Mesodermal cell (in vitro differentiated cells): ENCODE measurements around the gene JMJD1C.
"Not testable (repeated sequence)": the region's sequence is repeated elsewhere in the genome, so short reads cannot be mapped to it uniquely, and the experiment has no call there.

Source experiments
- H3K27ac ChIP-seq: 2 replicates; pipeline ENCODE4 v1.7.0; 2013; ENCODE audit warnings: mild to moderate bottlenecking, low read depth, low read length, moderate library complexity; ENCODE audit not compliant: severe bottlenecking
- H3K36me3 ChIP-seq: 2 replicates; pipeline ENCODE4 v1.7.1; 2013; ENCODE audit warnings: mild to moderate bottlenecking, low read length, moderate library complexity; ENCODE audit not compliant: control insufficient read depth, insufficient read depth
- H3K4me1 ChIP-seq: one replicate; pipeline ENCODE4 v1.7.1; 2013; ENCODE audit warnings: mild to moderate bottlenecking, low read length; ENCODE audit not compliant: insufficient read depth, control insufficient read depth, poor library complexity, severe bottlenecking
- H3K4me3 ChIP-seq: 2 replicates; pipeline ENCODE4 v1.7.0; 2013; ENCODE audit warnings: low read length, control low read depth, mild to moderate bottlenecking; ENCODE audit not compliant: insufficient read depth, poor library complexity, severe bottlenecking; ENCODE audit errors: extremely low read depth
- H3K9me3 ChIP-seq: 2 replicates; pipeline ENCODE4 v1.7.1; 2013; ENCODE audit warnings: mild to moderate bottlenecking, low read length, moderate library complexity; ENCODE audit not compliant: control insufficient read depth
- WGBS, 2 experiments: methylation state at CpG; one replicate each; pipeline ENCODE4 v1.1.5; 2013; ENCODE audit warnings: missing lambda C conversion rate in 2 of 2; ENCODE audit not compliant: insufficient coverage in 2 of 2; 5-methylcytosine and 5-hydroxymethylcytosine counted together

Gene JMJD1C

GRCh38 chr10:63246356-63246755, 219.4 kb downstream of the JMJD1C start:
- Histone ChIP-seq H3K4me1 (peaks cover 8% of the 10 kb centered on the region), H3K4me3 (no peak overlapping the region), H3K36me3 (peaks cover 30% of the 10 kb centered on the region), H3K9me3 (peaks cover 8% of the 10 kb centered on the region), H3K27ac (no peak overlapping the region)
- 94 to 100% methylated on average over 2 of the region's 3 CpGs for WGBS, 2 experiments

- peak overlapping the region; percentile 50 for H3K27ac ChIP-seq
- 86 to 96% methylated on average over 2 of the region's 2 CpGs for WGBS, 2 experiments
Observed at GRCh38 chr10:63241841-63242281, 223.9 kb downstream of the JMJD1C start.

GRCh38 chr10:63240807-63241206, 225.0 kb downstream of the JMJD1C start:
- Histone ChIP-seq H3K27ac (no peak overlapping the region), H3K4me3 (no peak overlapping the region)
- no CpG with 5 or more reads among the region's 6 CpGs for WGBS, 2 experiments

More at GRCh38 chr10:63241841-63242281, 223.9 kb downstream of the JMJD1C start:
- H3K36me3 ChIP-seq = peaks cover 11% of the 10 kb centered on the region
- peaks cover 8% of the 10 kb centered on the region for H3K9me3 ChIP-seq
- no peak overlapping the region for H3K4me3 ChIP-seq
- H3K4me1 ChIP-seq = peaks cover 16% of the 10 kb centered on the region

GRCh38 chr10:63238501-63238900, 227.3 kb downstream of the JMJD1C start:
- Histone ChIP-seq H3K4me3 (no peak overlapping the region), H3K4me1 (peaks cover 16% of the 10 kb centered on the region), H3K27ac (no peak overlapping the region)

More at GRCh38 chr10:63240807-63241206, 225.0 kb downstream of the JMJD1C start:
- Histone ChIP-seq H3K9me3 (peaks cover 3% of the 10 kb centered on the region), H3K36me3 (peaks cover 7% of the 10 kb centered on the region), H3K4me1 (peaks cover 16% of the 10 kb centered on the region)

GRCh38 chr10:63237396-63237795, 228.4 kb downstream of the JMJD1C start:
- WGBS, 2 experiments = 100% methylated on average over 1 of the region's 3 CpGs; no CpG with 5 or more reads in 1 of the 2 experiments
- H3K4me3 ChIP-seq = no peak overlapping the region
- no peaks in the 10 kb centered on the region for H3K9me3 ChIP-seq
- no peak overlapping the region for H3K27ac ChIP-seq
- H3K36me3 ChIP-seq = peaks cover 7% of the 10 kb centered on the region
- peaks cover 16% of the 10 kb centered on the region for H3K4me1 ChIP-seq

More at GRCh38 chr10:63238501-63238900, 227.3 kb downstream of the JMJD1C start:
- no peaks in the 10 kb centered on the region for H3K9me3 ChIP-seq
- H3K36me3 ChIP-seq = peaks cover 7% of the 10 kb centered on the region
- no CpG with 5 or more reads among the region's 1 CpG for WGBS, 2 experiments

GRCh38 chr10:63236113-63236935, 229.5 kb downstream of the JMJD1C start:
- no CpG with 5 or more reads among the region's 2 CpGs for WGBS, 2 experiments
- H3K4me1 ChIP-seq = peaks cover 7% of the 10 kb centered on the region
- no peak overlapping the region for H3K4me3 ChIP-seq
- H3K27ac ChIP-seq = peak overlapping the region; percentile 51
- peaks cover 7% of the 10 kb centered on the region for H3K36me3 ChIP-seq
- no peaks in the 10 kb centered on the region for H3K9me3 ChIP-seq

GRCh38 chr10:63235136-63235535, 230.6 kb downstream of the JMJD1C start:
- not testable (repeated sequence) for H3K4me3 ChIP-seq, H3K27ac ChIP-seq, H3K36me3 ChIP-seq, H3K4me1 ChIP-seq, H3K9me3 ChIP-seq
- WGBS, 2 experiments = 85 to 100% methylated on average over 4 to 9 of the region's 10 CpGs

GRCh38 chr10:63229161-63229560, 236.6 kb downstream of the JMJD1C start:
- 100% methylated on average over 2 of the region's 4 CpGs; no CpG with 5 or more reads in 1 of the 2 experiments for WGBS, 2 experiments
- Histone ChIP-seq H3K4me3 (no peak overlapping the region), H3K4me1 (peaks cover 4% of the 10 kb centered on the region), H3K27ac (no peak overlapping the region), H3K36me3 (peaks cover 11% of the 10 kb centered on the region), H3K9me3 (no peaks in the 10 kb centered on the region)

GRCh38 chr10:63228237-63228636, 237.5 kb downstream of the JMJD1C start:
- peaks cover 4% of the 10 kb centered on the region for H3K4me1 ChIP-seq
- H3K4me3 ChIP-seq = no peak overlapping the region
- H3K9me3 ChIP-seq = no peaks in the 10 kb centered on the region
- H3K27ac ChIP-seq = no peak overlapping the region
- peaks cover 11% of the 10 kb centered on the region for H3K36me3 ChIP-seq

- Histone ChIP-seq H3K9me3 (no peaks in the 10 kb centered on the region), H3K27ac (no peak overlapping the region), H3K4me3 (no peak overlapping the region), H3K36me3 (peaks cover 14% of the 10 kb centered on the region), H3K4me1 (peaks cover 4% of the 10 kb centered on the region)
- 100% methylated on average over 1 of the region's 3 CpGs for WGBS, 2 experiments
Observed at GRCh38 chr10:63227207-63227895, 238.4 kb downstream of the JMJD1C start.
